Transverse colon (tissue), 4 donors: Measurements from ENCODE around the gene RASGEF1C. TPM values are rescaled to one million over a fixed set of nuclear protein-coding genes. Genes with fewer than 3 reads are reported as not detected.

Source experiments
- DNase-seq: peaks from one replicate; pipeline ENCODE4 v3.0.0-alpha.2; 2019
- H3K27ac ChIP-seq, 4 donors: fragments of 200-600 bp; sonication (generic); 2 replicates each; pipeline ENCODE4 v1.5.1; 2016 to 2018; ENCODE audit warnings: inconsistent platforms in 4 of 4
- H3K27me3 ChIP-seq: fragments of 200-600 bp; sonication (generic); 2 replicates; pipeline ENCODE4 v1.5.1; 2017; ENCODE audit warnings: inconsistent platforms
- H3K36me3 ChIP-seq, 4 donors: fragments of 200-600 bp; sonication (generic); 2 replicates each; pipeline ENCODE4 v1.5.1; 2017 to 2019; ENCODE audit warnings: inconsistent platforms in 4 of 4
- H3K4me1 ChIP-seq, 4 donors: fragments of 200-600 bp; sonication (generic); 2 replicates each; pipeline ENCODE4 v1.5.1; 2017 to 2020; ENCODE audit warnings: inconsistent platforms in 4 of 4
- H3K4me3 ChIP-seq, 4 donors: fragments of 200-600 bp; sonication (generic); 1 replicate in 1 of 4; 2 replicates in 3 of 4; pipeline versions ENCODE4 v1.5.1 to v1.6.1; 2017 to 2019; ENCODE audit warnings: inconsistent platforms in 4 of 4
- H3K9me3 ChIP-seq, 2 donors: fragments of 200-600 bp; sonication (generic); 2 replicates each; pipeline ENCODE4 v1.5.1; 2017 to 2019; ENCODE audit warnings: inconsistent platforms in 2 of 2
- EP300 ChIP-seq: sonication (generic); formaldehyde crosslinking; IDR thresholded peaks from one replicate; pipeline ENCODE4 v1.6.1; 2017; ENCODE audit warnings: antibody characterized with exemption, low read depth
- POLR2A ChIP-seq: fragments of 450-650 bp; IDR thresholded peaks from one replicate; pipeline ENCODE4 v1.6.1; 2016; ENCODE audit warnings: antibody characterized with exemption, mild to moderate bottlenecking, moderate library complexity
- POLR2AphosphoS5 ChIP-seq, 3 donors: sonication (generic); formaldehyde crosslinking; IDR thresholded peaks; one replicate each; pipeline ENCODE4 v1.6.1; 2016; ENCODE audit warnings: antibody characterized with exemption in 3 of 3
- WGBS, 2 donors: methylation state at CpG; one replicate each; pipeline ENCODE4 v1.1.5; 2018; ENCODE audit warnings: low coverage in 1 of 2; 5-methylcytosine and 5-hydroxymethylcytosine counted together
- in situ Hi-C, 4 donors: fragments of 200-750 bp; cut with MboI; loops; one replicate each; pipeline versions ENCODE4 v1.15.0 to v1.15.1; 2017; ENCODE audit warnings: low sequenced_read_pairs in 3 of 4, low pct_ligation_motif_present in 1 of 4, low pct_unique_long_range_greater_than_20kb in 1 of 4
- intact Hi-C: fragments of 100-400 bp; cut with DNase I; formaldehyde crosslinking; loops from one replicate; pipeline ENCODE4 v1.15.1; 2023; ENCODE audit warnings: low total_unique reads
- total RNA-seq, 4 donors: library from RNA; depleted of rRNA; stranded (reverse); fragments of >200 nt; gene quantifications; one replicate each; pipeline ENCODE4 v1.1.0, GENCODE V29; 2016
- TF ChIP-seq, protein P1 (sequence below), 5 experiments: fragments of 200-600 bp in 3 of 5; fragments of 450-650 bp in 2 of 5; sonication (generic) in 3 of 5; IDR thresholded peaks; 1 replicate in 2 of 5; 2 replicates in 3 of 5; pipeline ENCODE4 v1.5.1; 2016 to 2017; ENCODE audit warnings: antibody characterized with exemption in 5 of 5, inconsistent platforms in 3 of 5, mild to moderate bottlenecking in 2 of 5, moderate library complexity in 1 of 5

The RASGEF1C gene
- total RNA-seq, 4 donors from 2014 or later = 0.14 to 3.0 TPM; not detected in 2

- no peak for DNase-seq
- Histone ChIP-seq H3K4me3 (no peak overlapping the region), H3K4me1 (no peaks in the 10 kb centered on the region), H3K36me3 (no peaks in the 10 kb centered on the region), H3K27ac (no peak overlapping the region), H3K9me3 (peaks cover 0 to 7% of the 10 kb centered on the region in 2 donors), H3K27me3 (no peaks in the 10 kb centered on the region)
- intact Hi-C loops (no loop called here), in situ Hi-C loops (no loop called here)
- TF ChIP-seq POLR2A = no peak
- TF ChIP-seq, protein P1, sequence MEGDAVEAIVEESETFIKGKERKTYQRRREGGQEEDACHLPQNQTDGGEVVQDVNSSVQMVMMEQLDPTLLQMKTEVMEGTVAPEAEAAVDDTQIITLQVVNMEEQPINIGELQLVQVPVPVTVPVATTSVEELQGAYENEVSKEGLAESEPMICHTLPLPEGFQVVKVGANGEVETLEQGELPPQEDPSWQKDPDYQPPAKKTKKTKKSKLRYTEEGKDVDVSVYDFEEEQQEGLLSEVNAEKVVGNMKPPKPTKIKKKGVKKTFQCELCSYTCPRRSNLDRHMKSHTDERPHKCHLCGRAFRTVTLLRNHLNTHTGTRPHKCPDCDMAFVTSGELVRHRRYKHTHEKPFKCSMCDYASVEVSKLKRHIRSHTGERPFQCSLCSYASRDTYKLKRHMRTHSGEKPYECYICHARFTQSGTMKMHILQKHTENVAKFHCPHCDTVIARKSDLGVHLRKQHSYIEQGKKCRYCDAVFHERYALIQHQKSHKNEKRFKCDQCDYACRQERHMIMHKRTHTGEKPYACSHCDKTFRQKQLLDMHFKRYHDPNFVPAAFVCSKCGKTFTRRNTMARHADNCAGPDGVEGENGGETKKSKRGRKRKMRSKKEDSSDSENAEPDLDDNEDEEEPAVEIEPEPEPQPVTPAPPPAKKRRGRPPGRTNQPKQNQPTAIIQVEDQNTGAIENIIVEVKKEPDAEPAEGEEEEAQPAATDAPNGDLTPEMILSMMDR (IDR thresholded peaks at IDR 0.05) = no peak
- TF ChIP-seq EP300 = no peak
- TF ChIP-seq POLR2AphosphoS5 (IDR thresholded peaks at IDR 0.05) = no peak
- 54 to 100% methylated on average over 2 of the region's 2 CpGs for WGBS, 2 donors
Measured at GRCh38 chr5:180187767-180188166, 21.2 kb downstream of the RASGEF1C start.

- H3K27me3 ChIP-seq = no peaks in the 10 kb centered on the region
- in situ Hi-C loops (no loop called here), intact Hi-C loops (no loop called here)
- H3K9me3 ChIP-seq = no peaks in the 10 kb centered on the region
- H3K4me1 ChIP-seq = no peaks in the 10 kb centered on the region
- H3K27ac ChIP-seq = no peak overlapping the region
- no peaks in the 10 kb centered on the region for H3K36me3 ChIP-seq
- WGBS, 2 donors = 82% methylated on average over 11 of the region's 11 CpGs; no CpG with 5 or more reads in 1 of the 2 donors
- DNase-seq = no peak
- H3K4me3 ChIP-seq = no peak overlapping the region
- TF ChIP-seq, protein P1 (IDR thresholded peaks at IDR 0.05) = no peak
- no peak for TF ChIP-seq POLR2A
- no peak for TF ChIP-seq EP300
- no peak for TF ChIP-seq POLR2AphosphoS5 (IDR thresholded peaks at IDR 0.05)
Measured at GRCh38 chr5:180180846-180181245, 28.2 kb downstream of the RASGEF1C start.

DNA sequence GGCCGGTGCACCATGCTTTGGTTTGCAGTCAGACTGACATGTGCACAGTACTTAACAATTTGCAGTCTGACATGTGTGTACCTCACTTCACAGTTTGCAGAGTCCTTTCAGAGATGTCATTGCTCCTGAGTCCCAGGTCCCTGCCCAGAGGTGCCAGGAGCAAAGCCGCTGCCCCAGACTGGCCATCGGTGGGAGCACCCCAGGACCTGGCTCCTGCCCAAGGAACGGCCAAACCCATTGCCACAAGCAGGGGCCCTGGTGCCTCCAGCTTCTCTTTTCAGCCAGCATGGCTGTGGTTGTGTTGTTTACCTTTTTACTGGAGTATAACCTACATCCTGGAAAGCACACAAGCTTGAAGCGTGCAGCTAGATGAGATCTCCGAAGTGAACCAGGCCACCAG lies 28.6 kb downstream of the RASGEF1C start:
- WGBS, 2 donors = 51% methylated on average over 6 of the region's 6 CpGs; no CpG with 5 or more reads in 1 of the 2 donors
- in situ Hi-C loops = no loop called here
- H3K4me3 ChIP-seq = no peak overlapping the region
- no peaks in the 10 kb centered on the region for H3K9me3 ChIP-seq
- DNase-seq = no peak
- intact Hi-C loops = no loop called here
- no peak overlapping the region for H3K27ac ChIP-seq
- no peaks in the 10 kb centered on the region for H3K27me3 ChIP-seq
- no peaks in the 10 kb centered on the region for H3K4me1 ChIP-seq
- TF ChIP-seq EP300 (no peak), POLR2AphosphoS5 (IDR thresholded peaks at IDR 0.05) (no peak), POLR2A (no peak)
- TF ChIP-seq, protein P1 (IDR thresholded peaks at IDR 0.05) = no peak
- no peaks in the 10 kb centered on the region for H3K36me3 ChIP-seq

GRCh38 chr5:180179442-180180420 lies 29.3 kb downstream of the RASGEF1C start:
- Histone ChIP-seq H3K4me1 (no peaks in the 10 kb centered on the region), H3K36me3 (no peaks in the 10 kb centered on the region), H3K27me3 (no peaks in the 10 kb centered on the region), H3K9me3 (no peaks in the 10 kb centered on the region), H3K27ac (no peak overlapping the region), H3K4me3 (no peak overlapping the region)
- in situ Hi-C loops (no loop called here), intact Hi-C loops (no loop called here)
- TF ChIP-seq EP300 (no peak), POLR2A (no peak), POLR2AphosphoS5 (IDR thresholded peaks at IDR 0.05) (no peak)
- TF ChIP-seq, protein P1 (IDR thresholded peaks at IDR 0.05) = no peak
- no peak for DNase-seq
- 50 to 52% methylated on average over 9 to 23 of the region's 23 CpGs for WGBS, 2 donors
